Left ventricle myocardium inferior (tissue), 1 donor: ENCODE results near the gene RRBP1. TPM values are rescaled to one million over a fixed set of nuclear protein-coding genes. Genes with fewer than 3 reads are reported as not detected.

Experiments used
- DNase-seq: peaks from one replicate; pipeline ENCODE4 v3.0.0-alpha.2; 2020
- H3K27ac ChIP-seq: fragments of 200-600 bp; replicated peaks from 2 replicates; pipeline ENCODE4 v1.8.0; 2021
- H3K27me3 ChIP-seq: fragments of 200-600 bp; 2 replicates; pipeline ENCODE4 v1.8.0; 2021; ENCODE audit warnings: low read depth
- H3K36me3 ChIP-seq: fragments of 200-600 bp; 2 replicates; pipeline ENCODE4 v1.8.0; 2021
- H3K4me1 ChIP-seq: fragments of 200-600 bp; 2 replicates; pipeline ENCODE4 v1.8.0; 2021
- H3K4me3 ChIP-seq: fragments of 200-600 bp; 2 replicates; pipeline ENCODE4 v1.8.0; 2021; ENCODE audit warnings: mild to moderate bottlenecking, moderate library complexity
- H3K9me3 ChIP-seq: fragments of 200-600 bp; replicated peaks from 2 replicates; pipeline ENCODE4 v1.8.0; 2021
- intact Hi-C: fragments of 100-400 bp; cut with micrococcal nuclease; formaldehyde crosslinking; loops from one replicate; pipeline ENCODE4 v1.11.0; 2022
- total RNA-seq: library from RNA; stranded (reverse); fragmentation: NEBNext Ultra II Directional; extraction: Animal tissue kit (Norgen Biotek cat#: 25700); gene quantifications from one replicate; pipeline ENCODE4 v1.2.1, GENCODE V29; 2021
- TF ChIP-seq, protein P1 (sequence below): fragments of 200-600 bp; IDR thresholded peaks from 2 replicates; pipeline ENCODE4 v1.8.0; 2021; ENCODE audit warnings: antibody characterized with exemption, mild to moderate bottlenecking, borderline replicate concordance
- donor health status: DM: no; HTN: yes; CAD: no; lungs with severe emphysema.

RRBP1 gene
- total RNA-seq, 1 donor from 2014 or later = 31.3 TPM

DNA sequence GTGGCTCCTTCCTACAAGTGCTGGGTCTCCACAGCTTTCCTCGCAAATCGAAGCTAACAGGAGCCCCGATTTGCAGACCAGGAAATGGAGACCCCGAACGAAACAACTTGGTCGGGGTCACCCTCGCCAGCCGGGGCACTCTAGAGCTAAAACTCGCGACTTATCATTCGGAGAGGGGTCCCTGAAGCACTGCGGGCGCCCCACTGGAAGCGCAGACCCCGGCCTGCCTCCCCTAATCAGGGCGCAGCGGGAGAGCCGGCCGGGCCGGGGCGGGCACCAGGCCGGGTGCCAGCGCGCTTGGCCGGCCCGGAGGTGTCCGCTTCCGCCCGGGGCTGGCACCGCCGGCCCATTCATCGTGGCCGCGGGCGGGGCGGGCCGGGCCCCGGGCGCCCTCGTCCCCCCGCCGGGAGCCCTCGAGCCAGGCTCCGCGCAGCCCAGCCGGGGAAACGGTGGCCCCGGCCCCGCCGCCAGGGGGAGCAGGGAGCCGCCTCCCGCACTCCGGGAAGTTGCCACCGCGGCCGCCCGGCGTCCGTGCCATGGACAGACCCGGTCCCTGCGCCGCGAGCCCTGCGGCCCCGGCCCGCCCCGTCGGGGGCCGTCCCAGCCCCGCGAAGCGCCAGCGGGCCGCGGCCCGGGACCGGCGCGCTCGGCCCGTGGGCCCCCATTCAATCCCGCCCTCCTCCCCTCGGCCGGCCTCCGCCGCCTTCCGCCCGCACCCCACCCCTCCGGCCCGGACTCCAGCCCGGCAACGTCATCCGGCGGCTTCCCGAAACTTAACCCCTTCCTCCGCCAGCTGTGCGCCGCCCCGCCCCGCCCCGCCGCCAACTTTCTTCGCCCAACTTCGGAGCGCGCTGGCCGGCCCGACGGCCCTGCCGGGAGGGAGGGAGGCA, 961 bp downstream of the RRBP1 start:
- H3K4me3 ChIP-seq = peak overlapping the region; percentile 88
- peak; percentile 86 for DNase-seq
- TF ChIP-seq, protein P1, sequence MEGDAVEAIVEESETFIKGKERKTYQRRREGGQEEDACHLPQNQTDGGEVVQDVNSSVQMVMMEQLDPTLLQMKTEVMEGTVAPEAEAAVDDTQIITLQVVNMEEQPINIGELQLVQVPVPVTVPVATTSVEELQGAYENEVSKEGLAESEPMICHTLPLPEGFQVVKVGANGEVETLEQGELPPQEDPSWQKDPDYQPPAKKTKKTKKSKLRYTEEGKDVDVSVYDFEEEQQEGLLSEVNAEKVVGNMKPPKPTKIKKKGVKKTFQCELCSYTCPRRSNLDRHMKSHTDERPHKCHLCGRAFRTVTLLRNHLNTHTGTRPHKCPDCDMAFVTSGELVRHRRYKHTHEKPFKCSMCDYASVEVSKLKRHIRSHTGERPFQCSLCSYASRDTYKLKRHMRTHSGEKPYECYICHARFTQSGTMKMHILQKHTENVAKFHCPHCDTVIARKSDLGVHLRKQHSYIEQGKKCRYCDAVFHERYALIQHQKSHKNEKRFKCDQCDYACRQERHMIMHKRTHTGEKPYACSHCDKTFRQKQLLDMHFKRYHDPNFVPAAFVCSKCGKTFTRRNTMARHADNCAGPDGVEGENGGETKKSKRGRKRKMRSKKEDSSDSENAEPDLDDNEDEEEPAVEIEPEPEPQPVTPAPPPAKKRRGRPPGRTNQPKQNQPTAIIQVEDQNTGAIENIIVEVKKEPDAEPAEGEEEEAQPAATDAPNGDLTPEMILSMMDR = peak; percentile 78
- no peaks in the 10 kb centered on the region for H3K27me3 ChIP-seq
- peaks cover 46% of the 10 kb centered on the region for H3K4me1 ChIP-seq
- H3K27ac ChIP-seq = peak overlapping the region; percentile 98
- H3K36me3 ChIP-seq = peaks cover 15% of the 10 kb centered on the region
- peaks cover under 1% of the 10 kb centered on the region for H3K9me3 ChIP-seq
- intact Hi-C loops = no loop called here

DNA sequence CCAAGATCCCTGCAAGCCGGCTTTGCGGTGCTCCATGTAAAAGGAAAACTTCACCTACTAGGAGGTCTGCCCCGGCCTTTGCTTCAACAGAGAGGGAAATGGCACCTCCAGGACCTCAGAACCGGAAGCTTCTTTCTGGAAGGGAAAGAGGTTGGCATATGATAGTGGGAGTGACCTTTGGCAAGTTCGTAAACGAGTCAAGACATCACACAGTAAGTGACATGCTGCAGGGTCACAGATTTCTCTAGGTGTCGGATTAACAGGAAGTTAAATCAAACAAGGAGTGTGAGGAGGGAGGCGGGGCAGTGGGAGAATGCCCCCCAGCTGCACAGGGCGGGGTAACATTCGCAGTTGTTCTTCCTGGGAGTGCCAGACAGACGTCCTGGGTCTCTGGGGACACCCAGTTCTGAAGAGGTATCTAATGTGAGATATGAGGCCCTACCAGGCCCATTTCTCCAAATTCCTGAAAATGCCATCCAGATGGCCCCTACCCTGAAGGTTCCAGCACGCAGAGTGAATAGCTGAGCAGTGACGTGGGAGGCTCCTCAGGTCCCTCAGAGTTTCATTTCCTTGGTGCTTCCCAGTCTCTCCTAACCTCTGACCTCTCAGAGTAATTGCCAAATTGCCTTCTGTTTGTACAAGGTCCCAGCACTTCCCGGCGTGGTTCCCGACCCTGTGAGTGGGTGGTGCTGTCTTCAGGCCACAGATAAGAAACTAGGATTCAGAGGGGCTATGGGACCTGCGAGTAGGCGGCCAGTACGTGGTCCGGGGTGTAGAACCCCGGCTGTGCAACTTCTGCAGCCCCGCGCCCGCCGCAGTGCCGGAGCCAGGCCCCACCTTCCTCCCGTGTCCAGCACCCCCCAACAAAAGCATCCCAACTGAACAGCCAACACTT, 1.9 kb downstream of the RRBP1 start:
- peak overlapping the region; percentile 98 for H3K27ac ChIP-seq
- H3K4me3 ChIP-seq = peak overlapping the region; percentile 88
- peak; percentile 43 for DNase-seq
- H3K4me1 ChIP-seq = peaks cover 55% of the 10 kb centered on the region
- H3K36me3 ChIP-seq = peaks cover 15% of the 10 kb centered on the region
- TF ChIP-seq, protein P1 = no peak
- no peaks in the 10 kb centered on the region for H3K27me3 ChIP-seq
- no peaks in the 10 kb centered on the region for H3K9me3 ChIP-seq
- intact Hi-C loops = loop anchor here (10.0 kb wide), 1 partner anchor 215 kb away; no protein-coding TSS in a partner anchor

DNA sequence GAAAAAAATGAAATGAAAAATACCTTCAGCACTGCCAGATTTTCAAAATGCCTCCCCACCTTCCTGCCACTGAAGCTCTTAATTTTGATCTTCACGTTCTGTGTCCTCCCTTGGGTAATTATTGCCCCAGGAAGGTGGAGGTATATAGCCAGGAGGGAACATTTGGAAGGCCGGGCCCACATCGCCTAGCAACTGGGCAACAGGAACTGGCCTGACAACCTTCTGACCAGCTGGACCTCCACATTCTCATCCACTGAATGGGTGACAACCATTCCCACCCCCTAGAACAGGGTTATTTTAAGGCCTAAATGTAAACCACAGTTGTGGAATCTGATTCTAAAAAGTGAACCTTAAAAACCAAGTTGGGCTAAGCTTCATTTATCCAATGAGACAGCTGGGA, 3.2 kb downstream of the RRBP1 start:
- Histone ChIP-seq H3K4me1 (peaks cover 68% of the 10 kb centered on the region), H3K9me3 (no peaks in the 10 kb centered on the region), H3K27me3 (no peaks in the 10 kb centered on the region), H3K27ac (no peak overlapping the region), H3K4me3 (no peak overlapping the region), H3K36me3 (peaks cover 15% of the 10 kb centered on the region)
- intact Hi-C loops = loop anchor here (10.0 kb wide), 1 partner anchor 216 kb away; no protein-coding TSS in a partner anchor
- TF ChIP-seq, protein P1 = no peak
- no peak for DNase-seq

DNA sequence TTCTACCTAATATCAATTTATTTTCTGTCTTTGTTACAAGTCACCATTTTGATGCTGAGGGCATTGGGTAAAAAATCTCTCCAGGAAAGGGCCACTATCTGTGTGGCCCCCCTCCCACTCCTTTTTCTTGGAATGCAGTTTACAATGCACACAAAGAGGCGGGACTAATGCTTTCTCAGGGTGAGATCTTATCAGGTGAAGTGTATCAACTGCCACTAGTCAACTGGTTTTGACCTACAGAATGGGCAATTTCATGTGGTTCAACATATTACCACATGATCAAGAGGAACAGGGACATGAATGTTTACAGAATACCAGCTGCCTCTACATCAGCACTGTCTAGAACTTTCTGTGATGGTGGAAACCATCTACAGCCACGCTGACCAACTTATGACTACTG, 3.7 kb downstream of the RRBP1 start:
- TF ChIP-seq, protein P1 = no peak
- Histone ChIP-seq H3K27ac (no peak overlapping the region), H3K36me3 (peaks cover 15% of the 10 kb centered on the region), H3K4me1 (peaks cover 68% of the 10 kb centered on the region), H3K9me3 (no peaks in the 10 kb centered on the region), H3K4me3 (no peak overlapping the region), H3K27me3 (no peaks in the 10 kb centered on the region)
- no peak for DNase-seq
- intact Hi-C loops = loop anchor here (10.0 kb wide), 1 partner anchor 217 kb away; no protein-coding TSS in a partner anchor

DNA sequence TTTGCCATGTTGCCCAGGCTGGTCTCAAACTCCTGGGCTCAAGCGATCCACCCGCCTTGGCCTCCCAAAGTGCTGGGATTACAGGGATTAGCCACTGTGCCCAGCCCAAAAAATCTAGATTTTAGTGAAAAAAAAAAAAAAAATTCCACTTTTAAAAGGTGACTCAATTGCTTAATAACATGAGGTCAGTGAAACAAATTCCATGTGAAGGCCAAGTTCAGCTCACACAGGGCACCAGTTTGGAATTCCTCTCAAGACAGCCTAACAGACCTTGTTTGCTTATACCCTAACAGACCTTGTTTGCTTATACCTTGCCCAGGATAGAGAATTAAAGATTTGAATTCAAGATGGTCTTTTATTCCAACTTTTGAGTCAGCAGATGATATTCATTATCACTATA, 5.1 kb downstream of the RRBP1 start:
- H3K27ac ChIP-seq = no peak overlapping the region
- H3K4me1 ChIP-seq = peaks cover 63% of the 10 kb centered on the region
- H3K27me3 ChIP-seq = no peaks in the 10 kb centered on the region
- no peak for DNase-seq
- no peaks in the 10 kb centered on the region for H3K9me3 ChIP-seq
- intact Hi-C loops = loop anchor here (10.0 kb wide), 1 partner anchor 218 kb away; no protein-coding TSS in a partner anchor
- no peak overlapping the region for H3K4me3 ChIP-seq
- peaks cover 15% of the 10 kb centered on the region for H3K36me3 ChIP-seq
- TF ChIP-seq, protein P1 = no peak
